GM10248 (cell line): Measurements from ENCODE around the gene CHD9NB.
A peak's percentile ranks its signal among the peaks of the same experiment; 100 is the strongest.

Source experiments
- CTCF ChIA-PET: fragments of 300-600 bp; sonication (Branson Sonifier 250); formaldehyde crosslinking; extraction: SDS; loops from one replicate; lab custom pipeline; 2021; ENCODE audit warnings: antibody characterized with exemption; lab: Yijun Ruan, JAX
- POLR2A ChIA-PET: fragments of 350-650 bp; sonication (Branson Sonifier 250); formaldehyde crosslinking; extraction: SDS; loops from one replicate; lab custom pipeline; 2020; ENCODE audit warnings: antibody characterized with exemption; lab: Yijun Ruan, JAX
- DNase-seq: peaks from one replicate; pipeline ENCODE4 v3.0.0; 2012; ENCODE audit errors: extremely low spot score
- CTCF ChIP-seq: IDR thresholded peaks from 2 replicates; pipeline ENCODE4 v1.5.1; 2012; ENCODE audit warnings: mild to moderate bottlenecking, low read depth; ENCODE audit errors: extremely low read depth, missing control alignments, control extremely low read depth

Gene CHD9NB

GRCh38 chr16:53069772-53070171 lies 17.1 kb upstream of the CHD9NB start:
- no peak for DNase-seq
- CTCF ChIA-PET: interaction anchor here (1.1 to 1.9 kb wide), 3 partner anchors 10 to 30 kb away, joined by 3 to 8 read pairs (median 4); partner anchors contain the start of gene CHD9
- POLR2A ChIA-PET: no interaction called here
- no peak for TF ChIP-seq CTCF

GRCh38 chr16:53068423-53068833 lies 15.7 kb upstream of the CHD9NB start:
- DNase-seq: no peak
- no peak for TF ChIP-seq CTCF
- CTCF ChIA-PET: interaction anchor here (1.4 to 2.0 kb wide), 2 partner anchors 30 to 139 kb away, joined by 4 to 6 read pairs; no protein-coding TSS in a partner anchor
- POLR2A ChIA-PET: no interaction called here

- CTCF ChIA-PET: interaction anchor here (1.4 to 2.0 kb wide), 3 partner anchors 31 to 140 kb away, joined by 4 to 6 read pairs (median 5); no protein-coding TSS in a partner anchor
- no peak for DNase-seq
- POLR2A ChIA-PET: no interaction called here
- no peak for TF ChIP-seq CTCF
Observed at GRCh38 chr16:53067675-53068074, 15.0 kb upstream of the CHD9NB start.

GRCh38 chr16:53065461-53066061 lies 12.9 kb upstream of the CHD9NB start:
- DNase-seq: no peak
- ChIA-PET POLR2A (interaction anchor here (0.6 kb wide), 2 partner anchors 28 to 36 kb away, joined by 3 to 5 read pairs; no protein-coding TSS in a partner anchor), CTCF (interaction anchor here (1.0 to 4.5 kb wide), 5 partner anchors 11 to 142 kb away, joined by 4 to 31 read pairs (median 7); partner anchors contain the start of gene CHD9)
- no peak for TF ChIP-seq CTCF

- no peak for TF ChIP-seq CTCF
- ChIA-PET POLR2A (interaction anchor here (1.4 kb wide), 1 partner anchor 35 kb away, joined by 5 read pairs; no protein-coding TSS in a partner anchor), CTCF (interaction anchor here (1.2 to 4.5 kb wide), 7 partner anchors 9 to 144 kb away, joined by 3 to 31 read pairs (median 7); partner anchors contain the start of gene CHD9)
- DNase-seq: no peak
Observed at GRCh38 chr16:53064081-53064578, 11.4 kb upstream of the CHD9NB start.

GRCh38 chr16:53061701-53062159 lies 9.0 kb upstream of the CHD9NB start:
- DNase-seq: peak; percentile 78
- no peak for TF ChIP-seq CTCF
- POLR2A ChIA-PET: interaction anchor here (0.5 kb wide), 1 partner anchor 110 kb away, joined by 3 read pairs; no protein-coding TSS in a partner anchor
- CTCF ChIA-PET: interaction anchor here (1.0 to 1.7 kb wide), 4 partner anchors 18 to 155 kb away, joined by 3 to 5 read pairs (median 3); no protein-coding TSS in a partner anchor
